Measurements from ENCODE around the gene RBKS.

Gene RBKS

GRCh38 chr2:27838502-27838901, 51.7 kb downstream of the RBKS start:
- no peak for DNase-seq (ENCODE audit: low read depth in 3 of 3, low spot score in 1 of 3)

GRCh38 chr2:27833931-27834330, 56.3 kb downstream of the RBKS start:
- no peak for DNase-seq (ENCODE audit: low read depth in 3 of 3, low spot score in 1 of 3)

- DNase-seq (ENCODE audit: low read depth in 3 of 3, low spot score in 1 of 3) = no peak
These were observed 57.8 kb downstream of the RBKS start for GRCh38 chr2:27832396-27832795.

GRCh38 chr2:27831279-27832050, 58.7 kb downstream of the RBKS start:
- no peak for DNase-seq (ENCODE audit: low read depth in 3 of 3, low spot score in 1 of 3)

GRCh38 chr2:27830656-27831055, 59.5 kb downstream of the RBKS start:
- DNase-seq (ENCODE audit: low read depth in 3 of 3, low spot score in 1 of 3) = no peak

- no peak for DNase-seq (ENCODE audit: low read depth in 3 of 3, low spot score in 1 of 3)
These were observed 60.4 kb downstream of the RBKS start for GRCh38 chr2:27829791-27830190.

- no peak for DNase-seq (ENCODE audit: low read depth in 3 of 3, low spot score in 1 of 3)
These were observed 61.9 kb downstream of the RBKS start for GRCh38 chr2:27828305-27828704.

- no peak for DNase-seq (ENCODE audit: low read depth in 3 of 3, low spot score in 1 of 3)
These were observed 65.8 kb downstream of the RBKS start for GRCh38 chr2:27824401-27824800.

GRCh38 chr2:27823569-27823968, 66.6 kb downstream of the RBKS start:
- DNase-seq (ENCODE audit: low read depth in 3 of 3, low spot score in 1 of 3) = no peak

- no peak for DNase-seq (ENCODE audit: low read depth in 3 of 3, low spot score in 1 of 3)
These were observed 67.1 kb downstream of the RBKS start for GRCh38 chr2:27823135-27823534.

GRCh38 chr2:27822049-27822448, 68.1 kb downstream of the RBKS start:
- no peak for DNase-seq (ENCODE audit: low read depth in 3 of 3, low spot score in 1 of 3)

GRCh38 chr2:27815860-27816438, 74.2 kb downstream of the RBKS start:
- DNase-seq (ENCODE audit: low read depth in 3 of 3, low spot score in 1 of 3) = no peak

GRCh38 chr2:27814758-27815157, 75.4 kb downstream of the RBKS start:
- DNase-seq (ENCODE audit: low read depth in 3 of 3, low spot score in 1 of 3) = no peak

- DNase-seq (ENCODE audit: low read depth in 3 of 3, low spot score in 1 of 3) = no peak
These were observed 78.4 kb downstream of the RBKS start for GRCh38 chr2:27811768-27812167.

- no peak for DNase-seq (ENCODE audit: low read depth in 3 of 3, low spot score in 1 of 3)
These were observed 79.7 kb downstream of the RBKS start for GRCh38 chr2:27810455-27810854.

- no peak for DNase-seq (ENCODE audit: low read depth in 3 of 3, low spot score in 1 of 3)
These were observed 80.4 kb downstream of the RBKS start for GRCh38 chr2:27809761-27810241.

- DNase-seq (ENCODE audit: low read depth in 3 of 3, low spot score in 1 of 3) = no peak
These were observed 81.2 kb downstream of the RBKS start for GRCh38 chr2:27808984-27809383.

- no peak for DNase-seq (ENCODE audit: low read depth in 3 of 3, low spot score in 1 of 3)
These were observed 81.8 kb downstream of the RBKS start for GRCh38 chr2:27808418-27808817.

GRCh38 chr2:27807476-27807875, 82.7 kb downstream of the RBKS start:
- DNase-seq (ENCODE audit: low read depth in 3 of 3, low spot score in 1 of 3) = no peak

GRCh38 chr2:27806311-27807059, 83.7 kb downstream of the RBKS start:
- no peak for DNase-seq (ENCODE audit: low read depth in 3 of 3, low spot score in 1 of 3)

- DNase-seq (ENCODE audit: low read depth in 3 of 3, low spot score in 1 of 3) = no peak
These were observed 85.0 kb downstream of the RBKS start for GRCh38 chr2:27805180-27805579.

- DNase-seq (ENCODE audit: low read depth in 3 of 3, low spot score in 1 of 3) = no peak
These were observed 86.0 kb downstream of the RBKS start for GRCh38 chr2:27804146-27804545.
